Peyer's patch (tissue), 4 donors: ENCODE measurements around the gene HDGF.

Experiments
- CTCF ChIP-seq, 6 experiments: fragments of 450-650 bp in 4 of 6; fragments of 200-600 bp in 2 of 6; sonication (generic) in 1 of 6; IDR thresholded peaks; one replicate each; pipeline ENCODE4 v1.5.1; 2017 to 2019; ENCODE audit warnings: antibody characterized with exemption in 6 of 6, mild to moderate bottlenecking in 3 of 6, moderate library complexity in 1 of 6
- POLR2A ChIP-seq, 2 donors: fragments of 450-650 bp; IDR thresholded peaks; one replicate each; pipeline ENCODE4 v1.5.1; 2017; ENCODE audit warnings: antibody characterized with exemption in 2 of 2, mild to moderate bottlenecking in 2 of 2, moderate library complexity in 2 of 2

DNA sequence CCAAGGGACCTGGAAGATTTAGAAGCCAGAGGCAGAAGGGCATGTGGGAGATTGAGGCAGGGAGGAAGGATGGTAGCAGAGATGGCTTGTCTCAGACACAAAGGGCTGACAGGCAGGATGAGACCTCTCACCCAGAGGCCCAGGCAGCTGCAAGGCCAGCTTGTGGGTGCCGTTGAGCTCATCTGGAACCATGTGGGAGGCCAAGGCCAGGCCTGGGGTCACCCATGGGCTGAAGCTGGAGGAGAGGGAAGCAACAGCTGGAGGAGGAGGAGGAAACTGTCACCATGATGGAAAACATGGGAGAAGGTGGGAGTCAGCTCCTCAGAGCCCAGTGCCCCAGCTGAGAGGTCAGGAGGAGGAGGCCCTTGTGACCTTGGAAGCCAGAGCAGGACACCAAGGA lies 52.5 kb downstream of the HDGF start:
- TF ChIP-seq POLR2A (IDR thresholded peaks at IDR 0.05) = no peak
- no peak for TF ChIP-seq CTCF (IDR thresholded peaks at IDR 0.05)
